ENCODE data around the gene KIF3B.
"Not testable (repeated sequence)": the region's sequence is repeated elsewhere in the genome, so short reads cannot be mapped to it uniquely, and the experiment has no call there.

Gene KIF3B

DNA sequence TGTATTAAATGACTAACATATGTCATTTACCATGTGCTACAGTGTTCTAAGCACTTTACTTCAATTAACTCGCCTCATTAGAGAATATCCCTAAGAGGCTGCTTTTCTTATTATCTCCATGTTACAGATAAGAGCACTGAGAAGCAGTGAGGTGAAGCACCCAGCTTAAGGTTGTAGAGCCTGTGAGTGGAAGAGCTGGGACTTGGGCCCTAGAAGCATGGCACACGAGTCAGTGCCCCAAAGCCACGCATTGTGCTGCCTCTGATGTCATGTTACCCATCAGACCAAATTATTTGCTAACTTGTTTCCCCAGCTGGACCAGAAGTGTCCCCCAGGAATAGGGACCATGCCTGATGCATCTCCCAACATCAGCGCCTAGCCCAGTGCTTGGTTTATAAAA lies 35.6 kb upstream of the KIF3B start:
- TF ChIP-seq CTCF (IDR thresholded peaks at IDR 0.05; ENCODE audit: low read length), result no peak
- no peak for TF ChIP-seq EZH2 (optimal IDR thresholded peaks at IDR 0.05; ENCODE audit: low read depth, low read length)
- TF ChIP-seq EZH2phosphoT487 (IDR thresholded peaks at IDR 0.05; ENCODE audit: low read length), result no peak
- no peaks in the 10 kb centered on the region for H3K36me3 ChIP-seq (replicated peaks; ENCODE audit: insufficient read depth, low read length)

DNA sequence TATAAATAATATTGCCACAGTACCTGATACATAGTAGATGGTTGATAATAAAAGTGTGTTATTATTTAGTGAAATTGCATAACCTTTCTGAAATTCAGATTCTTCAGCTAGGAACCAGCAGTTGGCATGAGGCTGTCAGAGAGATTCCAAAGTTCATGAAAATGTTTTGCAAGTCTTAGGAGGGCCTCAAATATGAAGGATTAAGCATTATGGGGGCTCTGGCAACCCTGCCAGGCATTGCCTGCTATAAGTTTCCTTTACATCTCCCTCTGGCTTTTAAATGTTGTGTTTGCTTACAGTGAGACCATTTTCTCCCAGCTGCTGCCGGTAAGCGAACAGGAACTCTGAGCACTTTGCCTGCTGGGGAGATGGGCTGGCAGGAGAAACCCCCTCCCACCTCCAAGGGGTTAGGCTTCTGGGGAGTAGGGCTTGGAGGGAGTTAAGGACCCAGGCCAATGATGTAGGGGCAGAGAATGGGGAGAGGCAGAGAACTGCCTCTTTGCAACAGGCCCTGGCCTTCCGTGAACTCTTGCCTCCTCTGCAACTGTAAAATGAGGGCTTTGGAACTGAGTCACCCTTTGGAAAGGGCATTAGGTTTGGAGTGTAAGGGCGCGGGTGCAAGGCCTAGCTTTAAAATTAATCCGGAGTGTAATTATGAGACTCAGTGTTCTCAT lies 33.2 kb upstream of the KIF3B start:
- DNase-seq, result no peak
- Histone ChIP-seq H3K9me2 (replicated peaks; ENCODE audit: insufficient read depth, low read length) (no peaks in the 10 kb centered on the region), H3K4me1 (ENCODE audit: low read length) (no peaks in the 10 kb centered on the region), H3K4me2 (ENCODE audit: low read depth, low read length) (no peak overlapping the region), H3K36me3 (replicated peaks; ENCODE audit: insufficient read depth, low read length) (no peaks in the 10 kb centered on the region), H3K27me3 (replicated peaks; ENCODE audit: insufficient read depth, low read length) (no peaks in the 10 kb centered on the region), H3F3A (ENCODE audit: insufficient read depth, low read length) (no peaks in the 10 kb centered on the region), H3K9me3 (replicated peaks; ENCODE audit: insufficient read depth, low read length) (no peaks in the 10 kb centered on the region), H2AFZ (ENCODE audit: low read length) (no peak overlapping the region), H3K79me2 (ENCODE audit: low read length) (no peaks in the 10 kb centered on the region), H3K27ac (ENCODE audit: low read length) (no peak overlapping the region), H4K20me1 (ENCODE audit: insufficient read depth, low read length) (no peaks in the 10 kb centered on the region), H3K9ac (ENCODE audit: low read length) (no peak overlapping the region), H3K4me3 (ENCODE audit: low read length) (no peak overlapping the region)
- no peak for TF ChIP-seq EZH2phosphoT487 (IDR thresholded peaks at IDR 0.05; ENCODE audit: low read length)
- TF ChIP-seq EZH2 (optimal IDR thresholded peaks at IDR 0.05; ENCODE audit: low read depth, low read length), result no peak
- TF ChIP-seq CTCF (IDR thresholded peaks at IDR 0.05; ENCODE audit: low read length), result no peak

More for the DNA sequence above, 35.6 kb upstream of the KIF3B start:
- no peaks in the 10 kb centered on the region for H3K27me3 ChIP-seq (replicated peaks; ENCODE audit: insufficient read depth, low read length)
- no peak overlapping the region for H3K27ac ChIP-seq (ENCODE audit: low read length)
- H4K20me1 ChIP-seq (ENCODE audit: insufficient read depth, low read length), result no peaks in the 10 kb centered on the region
- H3K9me3 ChIP-seq (replicated peaks; ENCODE audit: insufficient read depth, low read length), result no peaks in the 10 kb centered on the region
- no peaks in the 10 kb centered on the region for H3K79me2 ChIP-seq (ENCODE audit: low read length)
- no peak overlapping the region for H3K4me2 ChIP-seq (ENCODE audit: low read depth, low read length)
- H3F3A ChIP-seq (ENCODE audit: insufficient read depth, low read length), result no peaks in the 10 kb centered on the region
- H2AFZ ChIP-seq (ENCODE audit: low read length), result no peak overlapping the region
- no peak overlapping the region for H3K4me3 ChIP-seq (ENCODE audit: low read length)
- no peaks in the 10 kb centered on the region for H3K9me2 ChIP-seq (replicated peaks; ENCODE audit: insufficient read depth, low read length)
- no peak overlapping the region for H3K9ac ChIP-seq (ENCODE audit: low read length)
- H3K4me1 ChIP-seq (ENCODE audit: low read length), result no peaks in the 10 kb centered on the region
- no peak for DNase-seq

GRCh38 chr20:32244959-32245358 lies 32.5 kb upstream of the KIF3B start:
- no peak for DNase-seq
- H3K9ac ChIP-seq (ENCODE audit: low read length), result no peak overlapping the region
- H3K4me3 ChIP-seq (ENCODE audit: low read length), result no peak overlapping the region
- no peak overlapping the region for H3K27ac ChIP-seq (ENCODE audit: low read length)
- H4K20me1 ChIP-seq (ENCODE audit: insufficient read depth, low read length), result no peaks in the 10 kb centered on the region
- H3K36me3 ChIP-seq (replicated peaks; ENCODE audit: insufficient read depth, low read length), result no peaks in the 10 kb centered on the region
- TF ChIP-seq EZH2phosphoT487 (IDR thresholded peaks at IDR 0.05; ENCODE audit: low read length), result no peak
- TF ChIP-seq EZH2 (optimal IDR thresholded peaks at IDR 0.05; ENCODE audit: low read depth, low read length), result no peak
- no peak for TF ChIP-seq CTCF (IDR thresholded peaks at IDR 0.05; ENCODE audit: low read length)
- no peaks in the 10 kb centered on the region for H3K27me3 ChIP-seq (replicated peaks; ENCODE audit: insufficient read depth, low read length)
- H2AFZ ChIP-seq (ENCODE audit: low read length), result no peak overlapping the region
- no peaks in the 10 kb centered on the region for H3K9me2 ChIP-seq (replicated peaks; ENCODE audit: insufficient read depth, low read length)
- no peaks in the 10 kb centered on the region for H3K79me2 ChIP-seq (ENCODE audit: low read length)
- no peaks in the 10 kb centered on the region for H3F3A ChIP-seq (ENCODE audit: insufficient read depth, low read length)
- no peaks in the 10 kb centered on the region for H3K4me1 ChIP-seq (ENCODE audit: low read length)
- H3K9me3 ChIP-seq (replicated peaks; ENCODE audit: insufficient read depth, low read length), result no peaks in the 10 kb centered on the region
- no peak overlapping the region for H3K4me2 ChIP-seq (ENCODE audit: low read depth, low read length)

- not testable (repeated sequence) for H4K20me1 ChIP-seq (ENCODE audit: insufficient read depth, low read length); H2AFZ ChIP-seq (ENCODE audit: low read length); H3K4me2 ChIP-seq (ENCODE audit: low read depth, low read length); H3K4me1 ChIP-seq (ENCODE audit: low read length); H3K79me2 ChIP-seq (ENCODE audit: low read length); H3K27ac ChIP-seq (ENCODE audit: low read length); H3K9me3 ChIP-seq (replicated peaks; ENCODE audit: insufficient read depth, low read length); H3K9ac ChIP-seq (ENCODE audit: low read length); H3K4me3 ChIP-seq (ENCODE audit: low read length); DNase-seq; H3K27me3 ChIP-seq (replicated peaks; ENCODE audit: insufficient read depth, low read length); H3F3A ChIP-seq (ENCODE audit: insufficient read depth, low read length); H3K36me3 ChIP-seq (replicated peaks; ENCODE audit: insufficient read depth, low read length); H3K9me2 ChIP-seq (replicated peaks; ENCODE audit: insufficient read depth, low read length)
These were observed 31.2 kb upstream of the KIF3B start for GRCh38 chr20:32246208-32246607.
